ENCODE results near the gene HMX1.

DNA sequence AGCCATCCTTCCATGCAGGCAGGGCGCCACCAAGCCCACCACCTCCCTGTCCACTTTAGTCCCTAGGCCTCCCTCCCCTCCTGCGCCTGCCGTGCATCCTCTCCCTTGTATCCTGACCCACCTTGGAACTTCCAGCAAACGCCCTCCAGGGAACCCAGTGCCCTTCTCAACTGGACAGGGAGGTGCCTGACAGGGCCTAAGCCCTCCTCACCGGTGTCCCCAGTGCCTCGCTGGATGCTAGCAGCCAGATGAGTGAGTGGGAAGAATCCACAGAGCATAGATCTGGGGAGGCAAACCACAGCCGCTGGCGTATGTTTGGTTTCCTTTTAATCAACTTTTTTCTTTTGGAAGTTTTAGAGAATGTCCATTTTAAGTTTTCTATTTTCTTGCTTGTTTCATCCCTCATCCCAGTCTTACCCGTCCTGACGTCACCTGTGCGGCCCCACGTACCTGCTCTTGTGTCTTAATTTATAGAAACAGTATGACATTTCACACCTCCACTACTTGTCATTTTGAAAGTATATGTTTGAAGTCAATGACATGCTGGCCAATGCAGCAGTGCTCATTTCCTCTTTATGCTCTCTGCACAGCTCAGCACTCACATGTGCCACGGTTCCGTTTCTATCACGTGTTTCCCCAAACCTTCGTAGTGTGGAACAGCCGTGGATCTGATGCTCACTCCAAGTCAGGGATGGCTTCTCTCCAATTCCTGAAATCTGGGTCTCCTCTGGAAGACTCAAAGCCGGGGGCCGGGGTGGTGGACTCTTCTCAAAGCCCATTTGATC is 3.4 kb upstream of the HMX1 start:
- TF ChIP-seq POLR2A (IDR thresholded peaks at IDR 0.05) = no peak
- TF ChIP-seq, protein P1, sequence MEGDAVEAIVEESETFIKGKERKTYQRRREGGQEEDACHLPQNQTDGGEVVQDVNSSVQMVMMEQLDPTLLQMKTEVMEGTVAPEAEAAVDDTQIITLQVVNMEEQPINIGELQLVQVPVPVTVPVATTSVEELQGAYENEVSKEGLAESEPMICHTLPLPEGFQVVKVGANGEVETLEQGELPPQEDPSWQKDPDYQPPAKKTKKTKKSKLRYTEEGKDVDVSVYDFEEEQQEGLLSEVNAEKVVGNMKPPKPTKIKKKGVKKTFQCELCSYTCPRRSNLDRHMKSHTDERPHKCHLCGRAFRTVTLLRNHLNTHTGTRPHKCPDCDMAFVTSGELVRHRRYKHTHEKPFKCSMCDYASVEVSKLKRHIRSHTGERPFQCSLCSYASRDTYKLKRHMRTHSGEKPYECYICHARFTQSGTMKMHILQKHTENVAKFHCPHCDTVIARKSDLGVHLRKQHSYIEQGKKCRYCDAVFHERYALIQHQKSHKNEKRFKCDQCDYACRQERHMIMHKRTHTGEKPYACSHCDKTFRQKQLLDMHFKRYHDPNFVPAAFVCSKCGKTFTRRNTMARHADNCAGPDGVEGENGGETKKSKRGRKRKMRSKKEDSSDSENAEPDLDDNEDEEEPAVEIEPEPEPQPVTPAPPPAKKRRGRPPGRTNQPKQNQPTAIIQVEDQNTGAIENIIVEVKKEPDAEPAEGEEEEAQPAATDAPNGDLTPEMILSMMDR (IDR thresholded peaks at IDR 0.05) = no peak
